Activated CD8-positive, alpha-beta T cell treated with anti-CD3 and anti-CD28 coated beads, Interleukin-2, amount 10 ng/mL, durations not matched to agents 7 days and 5 days (primary cell): ENCODE data around the gene EYA3. TPM values are rescaled to one million over a fixed set of nuclear protein-coding genes. Genes with fewer than 3 reads are reported as not detected.
"Not testable (repeated sequence)": the region's sequence is repeated elsewhere in the genome, so short reads cannot be mapped to it uniquely, and the experiment has no call there.

Experiments
- ATAC-seq: fragments of 150-1000 bp; cut with Tn5 transposase; one replicate; pipeline ENCODE4 v1.10.0; 2021; ENCODE audit warnings: moderate library complexity
- CTCF ChIA-PET: fragments of 350-600 bp; sonication (Branson Sonifier 250); formaldehyde crosslinking; loops from one replicate; lab custom pipeline; 2021; ENCODE audit warnings: antibody characterized with exemption; lab: Charles Lee
- POLR2A ChIA-PET: fragments of 350-600 bp; sonication (Branson Sonifier 250); formaldehyde crosslinking; loops from one replicate; lab custom pipeline; 2021; ENCODE audit warnings: antibody characterized with exemption; lab: Charles Lee
- DNase-seq: peaks from one replicate; pipeline ENCODE4 v3.0.0-alpha.2; 2020
- H3K27ac Mint-ChIP-seq: one replicate; pipeline ENCODE4 v1.8.0; 2021; ENCODE audit warnings: mild to moderate bottlenecking, mixed read lengths
- H3K27me3 Mint-ChIP-seq: one replicate; pipeline ENCODE4 v1.8.0; 2021; ENCODE audit warnings: low read depth, mixed read lengths
- H3K36me3 Mint-ChIP-seq: one replicate; pipeline ENCODE4 v1.8.0; 2021; ENCODE audit warnings: low read depth, mixed read lengths
- H3K4me1 Mint-ChIP-seq: one replicate; pipeline ENCODE4 v1.8.0; 2021; ENCODE audit warnings: low read depth, mixed read lengths
- H3K4me3 Mint-ChIP-seq: one replicate; pipeline ENCODE4 v1.8.0; 2021; ENCODE audit warnings: mild to moderate bottlenecking, mixed read lengths
- H3K9me3 Mint-ChIP-seq: one replicate; pipeline ENCODE4 v1.8.0; 2022; ENCODE audit warnings: mixed read lengths; ENCODE audit not compliant: insufficient read depth
- total RNA-seq, 2 experiments: library from RNA; stranded (reverse); gene quantifications; one replicate each; pipeline ENCODE4 v1.2.3, GENCODE V29; 2021

The EYA3 gene
- total RNA-seq, 2 experiments from 2014 or later, result 33.5 to 34.5 TPM

DNA sequence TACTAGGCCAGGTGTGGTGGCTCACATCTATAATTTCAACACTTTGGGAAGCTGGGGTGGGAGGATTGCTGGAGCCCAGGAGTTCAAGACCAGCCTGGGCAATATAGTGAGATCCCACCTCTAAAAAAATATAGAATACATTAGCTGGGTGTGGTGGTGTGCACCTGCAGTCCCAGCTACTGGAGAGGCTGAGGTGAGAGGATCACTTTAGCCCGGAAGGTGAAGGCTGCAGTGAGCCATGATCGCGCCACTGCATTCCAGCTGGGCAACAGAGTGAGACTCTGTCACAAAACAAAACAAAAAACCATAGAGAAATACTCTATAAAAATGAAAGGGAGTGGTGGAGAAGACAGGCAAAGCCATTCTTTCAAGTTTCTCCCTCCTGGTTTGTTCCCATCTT lies 62.1 kb downstream of the EYA3 start:
- no peak overlapping the region for H3K27ac Mint-ChIP-seq
- no peak overlapping the region for H3K4me3 Mint-ChIP-seq
- POLR2A ChIA-PET, result interaction anchor here (0.7 to 1.4 kb wide), 2 partner anchors 49 to 62 kb away, joined by 3 to 4 read pairs; partner anchors contain the start of gene EYA3
- H3K36me3 Mint-ChIP-seq, result peaks cover 11% of the 10 kb centered on the region
- CTCF ChIA-PET, result interaction anchor here (1.6 kb wide), 1 partner anchor 183 kb away, joined by 3 read pairs; no protein-coding TSS in a partner anchor
- no peak for ATAC-seq
- H3K9me3 Mint-ChIP-seq, result no peaks in the 10 kb centered on the region
- peaks cover 16% of the 10 kb centered on the region for H3K4me1 Mint-ChIP-seq
- DNase-seq, result no peak
- no peaks in the 10 kb centered on the region for H3K27me3 Mint-ChIP-seq

- DNase-seq (no peak), ATAC-seq (no peak)
- Mint-ChIP-seq H3K27me3 (no peaks in the 10 kb centered on the region), H3K27ac (no peak overlapping the region), H3K36me3 (peaks cover 19% of the 10 kb centered on the region), H3K9me3 (no peaks in the 10 kb centered on the region), H3K4me1 (peaks cover 5% of the 10 kb centered on the region), H3K4me3 (no peak overlapping the region)
- ChIA-PET POLR2A (no interaction called here), CTCF (interaction anchor here (0.9 kb wide), 1 partner anchor 13 kb away, joined by 3 read pairs; no protein-coding TSS in a partner anchor)
Observed at GRCh38 chr1:28021064-28021463, 67.3 kb downstream of the EYA3 start.

DNA sequence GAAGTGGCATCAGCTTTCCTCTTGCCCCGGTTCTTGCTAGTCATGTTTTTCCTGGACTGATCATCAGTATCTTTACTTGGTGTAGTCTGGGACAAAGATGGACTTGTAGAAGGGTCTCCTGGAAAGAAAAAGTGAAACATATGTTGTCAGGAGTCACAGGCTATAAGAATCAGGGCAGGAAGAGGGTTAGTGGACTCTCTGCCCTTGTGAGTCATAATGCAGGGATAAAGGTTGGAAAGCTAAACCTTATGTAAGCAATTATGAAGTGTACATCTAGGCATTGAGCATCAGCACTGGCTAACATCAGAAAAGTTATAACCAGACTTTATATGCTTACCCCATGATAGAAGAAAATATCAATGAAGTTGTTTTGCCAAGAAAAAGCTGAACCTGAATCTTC lies 77.4 kb downstream of the EYA3 start:
- POLR2A ChIA-PET, result no interaction called here
- CTCF ChIA-PET, result interaction anchor here (1.0 to 1.1 kb wide), 2 partner anchors 11 to 71 kb away, joined by 3 read pairs; no protein-coding TSS in a partner anchor
- H3K9me3 Mint-ChIP-seq, result no peaks in the 10 kb centered on the region
- no peak for ATAC-seq
- H3K27me3 Mint-ChIP-seq, result no peaks in the 10 kb centered on the region
- H3K27ac Mint-ChIP-seq, result no peak overlapping the region
- H3K4me1 Mint-ChIP-seq, result no peaks in the 10 kb centered on the region
- H3K4me3 Mint-ChIP-seq, result no peak overlapping the region
- peaks cover 38% of the 10 kb centered on the region for H3K36me3 Mint-ChIP-seq
- DNase-seq, result no peak

GRCh38 chr1:28003117-28003516 lies 85.3 kb downstream of the EYA3 start:
- H3K9me3 Mint-ChIP-seq, H3K4me3 Mint-ChIP-seq, H3K4me1 Mint-ChIP-seq, CTCF ChIA-PET, DNase-seq, H3K27ac Mint-ChIP-seq, ATAC-seq, POLR2A ChIA-PET, H3K27me3 Mint-ChIP-seq: not testable (repeated sequence)
- H3K36me3 Mint-ChIP-seq, result peaks cover 30% of the 10 kb centered on the region

GRCh38 chr1:28002600-28002999 lies 85.8 kb downstream of the EYA3 start:
- Mint-ChIP-seq H3K27me3 (no peaks in the 10 kb centered on the region), H3K27ac (no peak overlapping the region), H3K36me3 (peaks cover 33% of the 10 kb centered on the region), H3K4me3 (no peak overlapping the region), H3K9me3 (no peaks in the 10 kb centered on the region), H3K4me1 (no peaks in the 10 kb centered on the region)
- CTCF ChIA-PET, result no interaction called here
- POLR2A ChIA-PET, result no interaction called here
- DNase-seq (no peak), ATAC-seq (no peak)

DNA sequence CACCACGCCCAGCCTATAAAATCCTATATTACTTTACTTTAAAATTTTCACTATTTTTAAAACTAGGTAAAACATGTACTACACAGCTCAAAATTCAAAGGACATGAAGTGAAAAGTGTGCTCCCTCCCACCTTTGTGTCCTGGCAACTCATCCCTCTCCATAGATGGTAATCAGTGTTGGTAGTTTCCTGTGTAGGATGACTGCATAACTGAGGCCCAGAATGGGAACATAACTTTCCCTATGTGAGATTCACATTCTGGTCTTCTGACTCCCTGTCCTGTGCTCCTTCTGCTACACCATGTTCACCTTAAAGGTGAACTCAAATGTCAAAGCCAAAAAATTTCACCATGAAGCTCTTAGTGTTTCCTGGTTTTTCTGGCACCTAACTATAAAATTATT lies 89.4 kb downstream of the EYA3 start:
- ChIA-PET POLR2A (interaction anchor here (0.9 kb wide), 1 partner anchor 89 kb away, joined by 3 read pairs; the partner anchor contains the start of gene EYA3), CTCF (interaction anchor here (0.5 to 1.2 kb wide), 2 partner anchors 142 to 241 kb away, joined by 3 read pairs; no protein-coding TSS in a partner anchor)
- no peak for ATAC-seq
- Mint-ChIP-seq H3K9me3 (no peaks in the 10 kb centered on the region), H3K27ac (no peak overlapping the region), H3K27me3 (no peaks in the 10 kb centered on the region), H3K36me3 (peaks cover 43% of the 10 kb centered on the region), H3K4me1 (peaks cover 10% of the 10 kb centered on the region), H3K4me3 (no peak overlapping the region)
- DNase-seq, result no peak

- H3K36me3 Mint-ChIP-seq, result peaks cover 65% of the 10 kb centered on the region
- ATAC-seq, H3K9me3 Mint-ChIP-seq, DNase-seq, H3K4me3 Mint-ChIP-seq, H3K27me3 Mint-ChIP-seq, POLR2A ChIA-PET, H3K27ac Mint-ChIP-seq: not testable (repeated sequence)
- CTCF ChIA-PET, result interaction anchor here (1.0 to 1.4 kb wide), 2 partner anchors 23 to 136 kb away, joined by 3 read pairs; no protein-coding TSS in a partner anchor
- peaks cover 44% of the 10 kb centered on the region for H3K4me1 Mint-ChIP-seq
Observed at GRCh38 chr1:27994526-27994925, 93.9 kb downstream of the EYA3 start.

DNA sequence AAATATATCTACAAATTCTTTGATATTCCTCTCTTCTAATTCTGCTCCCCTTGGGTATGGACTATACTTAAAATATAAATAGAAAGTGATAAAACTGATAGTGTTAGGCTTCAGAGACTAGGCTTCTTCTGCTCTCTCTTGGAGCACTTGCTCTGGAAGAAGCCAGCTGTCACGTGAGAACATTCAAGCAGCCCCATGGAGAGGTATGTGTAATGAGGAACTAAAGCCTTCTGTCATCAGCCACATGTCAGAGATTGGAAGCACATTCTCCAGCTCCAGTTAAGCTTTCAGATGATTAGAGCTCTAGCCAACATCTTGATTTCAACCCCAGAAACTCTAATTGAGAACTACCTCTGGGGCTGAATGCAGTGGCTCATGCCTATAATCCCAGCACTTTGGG lies 94.3 kb downstream of the EYA3 start:
- ChIA-PET CTCF (interaction anchor here (1.0 to 1.4 kb wide), 3 partner anchors 22 to 145 kb away, joined by 3 read pairs; no protein-coding TSS in a partner anchor), POLR2A (no interaction called here)
- no peak for ATAC-seq
- DNase-seq, result no peak
- H3K4me3 Mint-ChIP-seq, result no peak overlapping the region
- H3K36me3 Mint-ChIP-seq, result peaks cover 65% of the 10 kb centered on the region
- no peaks in the 10 kb centered on the region for H3K27me3 Mint-ChIP-seq
- peaks cover 44% of the 10 kb centered on the region for H3K4me1 Mint-ChIP-seq
- H3K27ac Mint-ChIP-seq, result no peak overlapping the region
- no peaks in the 10 kb centered on the region for H3K9me3 Mint-ChIP-seq

- Mint-ChIP-seq H3K27me3 (no peaks in the 10 kb centered on the region), H3K27ac (no peak overlapping the region), H3K9me3 (no peaks in the 10 kb centered on the region), H3K36me3 (peaks cover 70% of the 10 kb centered on the region), H3K4me3 (no peak overlapping the region), H3K4me1 (peaks cover 44% of the 10 kb centered on the region)
- ATAC-seq, result no peak
- no peak for DNase-seq
- CTCF ChIA-PET, result interaction anchor here (1.0 to 3.2 kb wide), 6 partner anchors 14 to 216 kb away, joined by 3 to 15 read pairs (median 4); no protein-coding TSS in a partner anchor
- POLR2A ChIA-PET, result interaction anchor here (1.0 kb wide), 1 partner anchor 33 kb away, joined by 3 read pairs; the partner anchor contains the start of gene XKR8
Observed at GRCh38 chr1:27993241-27993640, 95.2 kb downstream of the EYA3 start.

- H3K4me1 Mint-ChIP-seq, result peaks cover 48% of the 10 kb centered on the region
- DNase-seq (peak; percentile 70), ATAC-seq (peak; percentile 96)
- ChIA-PET POLR2A (interaction anchor here (0.6 to 1.2 kb wide), 4 partner anchors 9 to 907 kb away, joined by 3 read pairs; partner anchors contain the start of gene XKR8), CTCF (interaction anchor here (0.7 to 3.2 kb wide), 7 partner anchors 13 to 217 kb away, joined by 3 to 15 read pairs (median 5); no protein-coding TSS in a partner anchor)
- no peaks in the 10 kb centered on the region for H3K9me3 Mint-ChIP-seq
- no peaks in the 10 kb centered on the region for H3K27me3 Mint-ChIP-seq
- H3K36me3 Mint-ChIP-seq, result peaks cover 67% of the 10 kb centered on the region
- no peak overlapping the region for H3K4me3 Mint-ChIP-seq
- peak overlapping the region; percentile 73 for H3K27ac Mint-ChIP-seq
Observed at GRCh38 chr1:27992276-27992675, 96.1 kb downstream of the EYA3 start.

- DNase-seq (no peak), ATAC-seq (no peak)
- H3K27me3 Mint-ChIP-seq, result no peaks in the 10 kb centered on the region
- peaks cover 60% of the 10 kb centered on the region for H3K36me3 Mint-ChIP-seq
- H3K4me3 Mint-ChIP-seq, result no peak overlapping the region
- H3K27ac Mint-ChIP-seq, result peak overlapping the region; percentile 17
- H3K4me1 Mint-ChIP-seq, result peaks cover 43% of the 10 kb centered on the region
- ChIA-PET POLR2A (no interaction called here), CTCF (interaction anchor here (1.1 to 3.2 kb wide), 3 partner anchors 10 to 134 kb away, joined by 3 to 15 read pairs (median 6); no protein-coding TSS in a partner anchor)
- H3K9me3 Mint-ChIP-seq, result no peaks in the 10 kb centered on the region
Observed at GRCh38 chr1:27990920-27991537, 97.4 kb downstream of the EYA3 start.

DNA sequence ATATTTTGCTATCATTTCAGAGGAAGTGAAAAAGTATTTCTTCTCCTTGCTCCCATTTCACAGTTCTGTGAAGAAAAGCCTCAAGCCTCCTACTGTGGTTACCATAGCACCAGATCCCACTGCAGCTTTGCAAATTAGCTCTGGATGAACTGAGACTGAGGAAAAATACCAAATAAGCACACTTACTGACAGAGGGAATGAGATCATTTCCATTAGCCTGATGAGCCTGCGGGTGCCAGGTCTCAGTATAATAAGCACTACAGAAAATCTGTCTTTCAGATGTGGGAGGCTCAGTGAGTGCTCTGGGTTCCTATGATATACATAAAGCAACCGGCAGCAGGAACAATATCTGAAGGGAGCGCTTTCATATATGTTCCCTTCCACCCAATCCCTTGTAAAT lies 107.3 kb downstream of the EYA3 start:
- no peaks in the 10 kb centered on the region for H3K4me1 Mint-ChIP-seq
- H3K9me3 Mint-ChIP-seq, result no peaks in the 10 kb centered on the region
- H3K36me3 Mint-ChIP-seq, result peaks cover 11% of the 10 kb centered on the region
- ChIA-PET POLR2A (no interaction called here), CTCF (interaction anchor here (0.7 to 5.2 kb wide), 10 partner anchors 7 to 123 kb away, joined by 3 to 41 read pairs (median 8); no protein-coding TSS in a partner anchor)
- H3K27me3 Mint-ChIP-seq, result no peaks in the 10 kb centered on the region
- no peak overlapping the region for H3K4me3 Mint-ChIP-seq
- ATAC-seq (no peak), DNase-seq (no peak)
- H3K27ac Mint-ChIP-seq, result no peak overlapping the region
